Vagina (tissue), 2 donors: ENCODE results near the gene DDX27. TPM values are rescaled to one million over a fixed set of nuclear protein-coding genes. Genes with fewer than 3 reads are reported as not detected.

Experiments used
- DNase-seq, 2 donors: peaks; one replicate each; pipeline ENCODE4 v3.0.0-alpha.2; 2017; ENCODE audit errors: extremely low spot score in 2 of 2
- H3K27ac ChIP-seq: fragments of 200-600 bp; sonication (generic); one replicate; pipeline ENCODE4 v1.5.1; 2019
- H3K27me3 ChIP-seq: fragments of 200-600 bp; sonication (generic); one replicate; pipeline ENCODE4 v1.5.1; 2019
- H3K36me3 ChIP-seq, 2 donors: fragments of 200-600 bp; sonication (generic); one replicate each; pipeline ENCODE4 v1.5.1; 2017 to 2019
- H3K4me1 ChIP-seq: fragments of 200-600 bp; sonication (generic); one replicate; pipeline ENCODE4 v1.5.1; 2019
- H3K4me3 ChIP-seq, 2 donors: fragments of 200-600 bp; sonication (generic); 1 replicate in 1 of 2; 2 replicates in 1 of 2; pipeline ENCODE4 v1.5.1; 2016 to 2019
- H3K9me3 ChIP-seq: fragments of 200-600 bp; sonication (generic); one replicate; pipeline ENCODE4 v1.5.1; 2019
- POLR2A ChIP-seq, 2 donors: fragments of 450-650 bp; IDR thresholded peaks; one replicate each; pipeline ENCODE4 v1.6.1; 2017; ENCODE audit warnings: antibody characterized with exemption in 2 of 2, mild to moderate bottlenecking in 2 of 2, moderate library complexity in 2 of 2
- POLR2AphosphoS5 ChIP-seq, 2 donors: sonication (generic); formaldehyde crosslinking; IDR thresholded peaks; one replicate each; pipeline ENCODE4 v1.9.0; 2017; ENCODE audit warnings: antibody characterized with exemption in 2 of 2, mild to moderate bottlenecking in 2 of 2, low read depth in 1 of 2; ENCODE audit not compliant: insufficient read depth in 1 of 2
- intact Hi-C: fragments of 100-400 bp; cut with DNase I; formaldehyde crosslinking; loops from one replicate; pipeline ENCODE4 v1.15.1; 2023
- total RNA-seq: library from RNA; depleted of rRNA; stranded (reverse); fragments of >200 nt; gene quantifications from one replicate; pipeline ENCODE4 v1.2.3, GENCODE V29; 2016
- TF ChIP-seq, protein P1 (sequence below), 3 experiments: fragments of 450-650 bp in 2 of 3; fragments of 200-600 bp in 1 of 3; sonication (generic) in 1 of 3; IDR thresholded peaks; one replicate each; pipeline ENCODE4 v1.5.1; 2017 to 2019; ENCODE audit warnings: antibody characterized with exemption in 3 of 3, mild to moderate bottlenecking in 2 of 3, moderate library complexity in 2 of 3

DDX27 gene
- total RNA-seq, 1 donor from 2014 or later: 23.3 TPM

DNA sequence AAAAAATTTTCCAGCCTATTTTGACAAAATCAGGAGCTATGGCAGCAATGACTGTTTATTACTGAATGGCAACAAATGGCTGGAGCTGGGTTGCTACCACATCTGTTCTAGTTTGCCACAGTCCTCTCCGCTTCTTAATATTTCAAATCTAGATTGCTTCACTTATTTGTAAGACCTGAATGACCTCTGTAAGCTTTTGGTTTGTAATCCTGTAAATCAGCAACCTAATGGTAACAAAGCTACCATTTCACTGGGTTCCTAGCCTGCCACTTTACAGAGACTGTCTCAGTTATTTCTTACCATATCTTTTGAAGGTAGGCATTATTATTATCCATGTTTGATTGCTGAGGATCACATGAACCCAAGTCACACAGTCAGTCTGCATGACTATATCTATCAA is 43.2 kb downstream of the DDX27 start:
- H3K4me3 ChIP-seq: no peak overlapping the region
- intact Hi-C loops: no loop called here
- H3K9me3 ChIP-seq: no peaks in the 10 kb centered on the region
- DNase-seq: no peak
- H3K27me3 ChIP-seq: no peaks in the 10 kb centered on the region
- TF ChIP-seq POLR2A (IDR thresholded peaks at IDR 0.05) (no peak), POLR2AphosphoS5 (IDR thresholded peaks at IDR 0.05; ENCODE audit: insufficient read depth in 1 of 2, low read depth in 1 of 2) (no peak)
- TF ChIP-seq, protein P1, sequence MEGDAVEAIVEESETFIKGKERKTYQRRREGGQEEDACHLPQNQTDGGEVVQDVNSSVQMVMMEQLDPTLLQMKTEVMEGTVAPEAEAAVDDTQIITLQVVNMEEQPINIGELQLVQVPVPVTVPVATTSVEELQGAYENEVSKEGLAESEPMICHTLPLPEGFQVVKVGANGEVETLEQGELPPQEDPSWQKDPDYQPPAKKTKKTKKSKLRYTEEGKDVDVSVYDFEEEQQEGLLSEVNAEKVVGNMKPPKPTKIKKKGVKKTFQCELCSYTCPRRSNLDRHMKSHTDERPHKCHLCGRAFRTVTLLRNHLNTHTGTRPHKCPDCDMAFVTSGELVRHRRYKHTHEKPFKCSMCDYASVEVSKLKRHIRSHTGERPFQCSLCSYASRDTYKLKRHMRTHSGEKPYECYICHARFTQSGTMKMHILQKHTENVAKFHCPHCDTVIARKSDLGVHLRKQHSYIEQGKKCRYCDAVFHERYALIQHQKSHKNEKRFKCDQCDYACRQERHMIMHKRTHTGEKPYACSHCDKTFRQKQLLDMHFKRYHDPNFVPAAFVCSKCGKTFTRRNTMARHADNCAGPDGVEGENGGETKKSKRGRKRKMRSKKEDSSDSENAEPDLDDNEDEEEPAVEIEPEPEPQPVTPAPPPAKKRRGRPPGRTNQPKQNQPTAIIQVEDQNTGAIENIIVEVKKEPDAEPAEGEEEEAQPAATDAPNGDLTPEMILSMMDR (IDR thresholded peaks at IDR 0.05): no peak
- peaks cover 0 to 81% of the 10 kb centered on the region in 2 donors for H3K36me3 ChIP-seq
- peaks cover 17% of the 10 kb centered on the region for H3K4me1 ChIP-seq
- H3K27ac ChIP-seq: no peak overlapping the region

DNA sequence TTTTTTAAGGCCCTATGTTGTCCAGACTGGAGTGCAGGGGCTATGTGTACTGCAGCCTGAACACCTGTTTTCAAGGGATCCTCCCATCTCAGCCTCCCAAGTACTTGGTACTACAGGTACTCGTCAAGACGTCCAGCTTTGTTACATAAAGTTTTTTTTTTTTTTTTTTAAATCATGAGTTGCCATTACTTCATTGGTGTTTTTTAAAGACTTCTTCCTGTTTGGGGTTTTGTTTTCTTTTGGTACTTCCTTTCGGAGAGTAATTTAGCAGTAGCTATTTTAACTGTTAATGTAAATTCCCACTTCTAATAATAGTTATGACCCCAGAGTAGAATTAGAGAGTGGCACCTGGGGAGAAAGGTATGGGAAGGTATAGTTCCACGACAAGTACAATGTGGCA is 48.1 kb downstream of the DDX27 start:
- Histone ChIP-seq H3K4me3 (no peak overlapping the region), H3K27ac (no peak overlapping the region), H3K27me3 (no peaks in the 10 kb centered on the region), H3K36me3 (peaks cover 0 to 63% of the 10 kb centered on the region in 2 donors), H3K9me3 (no peaks in the 10 kb centered on the region), H3K4me1 (peaks cover 56% of the 10 kb centered on the region)
- TF ChIP-seq POLR2AphosphoS5 (IDR thresholded peaks at IDR 0.05; ENCODE audit: insufficient read depth in 1 of 2, low read depth in 1 of 2) (no peak), POLR2A (IDR thresholded peaks at IDR 0.05) (no peak)
- TF ChIP-seq, protein P1 (IDR thresholded peaks at IDR 0.05): no peak
- DNase-seq: no peak
- intact Hi-C loops: no loop called here

DNA sequence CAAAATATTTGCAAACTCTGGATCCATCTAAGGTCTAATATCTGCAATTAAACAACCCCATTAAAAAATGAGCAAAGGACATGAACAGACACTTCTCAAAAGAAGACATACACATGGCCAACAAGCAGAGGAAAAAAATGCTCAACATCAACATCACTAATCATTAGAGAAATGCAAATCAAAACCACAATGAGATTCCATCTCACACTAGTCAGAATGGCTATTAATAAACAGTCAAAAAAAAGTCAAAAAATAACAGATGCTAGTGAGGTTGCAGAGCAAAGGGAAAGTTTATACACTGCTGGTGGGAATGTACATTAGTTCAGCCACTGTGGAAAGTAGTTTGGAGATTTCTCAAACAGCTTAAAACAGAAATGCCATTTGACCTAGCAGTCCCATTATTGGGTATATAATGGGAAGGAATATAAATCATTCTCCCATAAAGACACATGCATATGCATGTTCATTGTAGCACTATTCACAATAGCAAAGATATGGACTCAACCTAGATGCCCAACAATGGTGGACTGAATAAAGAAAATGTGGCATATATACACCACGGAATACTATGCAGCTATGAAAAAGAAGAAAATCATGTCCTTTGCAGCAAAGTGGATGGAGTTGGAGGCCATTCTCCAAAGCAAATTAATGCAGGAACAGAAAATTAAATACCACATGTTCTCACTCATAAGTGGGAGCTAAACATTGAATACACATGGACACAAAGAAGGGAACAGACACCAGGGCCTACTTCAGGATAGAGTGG is 49.6 kb downstream of the DDX27 start:
- Histone ChIP-seq H3K4me3 (no peak overlapping the region), H3K9me3 (no peaks in the 10 kb centered on the region), H3K27me3 (no peaks in the 10 kb centered on the region), H3K4me1 (peaks cover 66% of the 10 kb centered on the region), H3K27ac (no peak overlapping the region), H3K36me3 (peaks cover 0 to 57% of the 10 kb centered on the region in 2 donors)
- TF ChIP-seq, protein P1 (IDR thresholded peaks at IDR 0.05): no peak
- TF ChIP-seq POLR2A (IDR thresholded peaks at IDR 0.05) (no peak), POLR2AphosphoS5 (IDR thresholded peaks at IDR 0.05; ENCODE audit: insufficient read depth in 1 of 2, low read depth in 1 of 2) (no peak)
- no peak for DNase-seq
- intact Hi-C loops: no loop called here

DNA sequence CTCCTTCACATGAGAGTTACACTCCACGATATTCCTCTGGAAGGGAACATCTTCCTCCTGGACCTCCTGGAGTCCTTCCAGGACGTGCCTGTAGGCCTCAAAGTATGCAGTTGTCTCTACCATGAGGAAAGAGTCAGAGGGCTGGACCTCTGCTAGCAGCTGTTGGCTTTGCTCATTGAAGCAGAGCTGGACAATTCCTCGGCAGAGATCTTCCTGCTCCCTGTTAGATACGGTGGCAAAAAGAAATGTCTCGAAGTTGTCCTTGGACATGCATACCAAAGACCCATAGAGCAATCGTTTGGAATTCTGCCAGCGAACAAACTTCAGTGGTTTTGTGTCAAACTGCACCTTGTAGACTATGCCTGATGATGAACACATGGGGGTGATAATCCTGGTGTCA is 51.0 kb downstream of the DDX27 start:
- intact Hi-C loops: no loop called here
- Histone ChIP-seq H3K9me3 (no peaks in the 10 kb centered on the region), H3K27ac (no peak overlapping the region), H3K27me3 (no peaks in the 10 kb centered on the region), H3K4me3 (no peak overlapping the region), H3K36me3 (peaks cover 0 to 46% of the 10 kb centered on the region in 2 donors), H3K4me1 (peaks cover 72% of the 10 kb centered on the region)
- TF ChIP-seq, protein P1 (IDR thresholded peaks at IDR 0.05): no peak
- TF ChIP-seq POLR2AphosphoS5 (IDR thresholded peaks at IDR 0.05; ENCODE audit: insufficient read depth in 1 of 2, low read depth in 1 of 2) (no peak), POLR2A (IDR thresholded peaks at IDR 0.05) (no peak)
- DNase-seq: no peak

DNA sequence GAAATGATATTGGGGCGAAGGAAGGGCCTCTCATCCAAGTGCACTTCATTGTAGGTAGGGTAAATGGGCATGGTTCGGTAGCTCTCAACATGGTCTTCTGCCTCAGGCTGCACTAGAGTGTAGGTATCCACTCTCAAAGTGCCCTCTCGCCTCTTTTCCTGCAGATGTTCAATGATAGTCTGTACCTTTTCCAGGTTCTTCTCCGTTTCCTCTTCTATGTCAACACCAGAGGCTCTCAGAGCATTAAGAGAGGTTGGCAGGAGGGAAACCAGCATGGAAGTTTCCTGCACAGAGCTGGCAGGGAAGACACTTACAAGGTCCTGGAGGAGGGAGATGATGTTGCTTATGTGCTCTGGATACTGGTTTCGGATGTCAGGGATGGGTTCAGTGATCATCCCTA is 51.5 kb downstream of the DDX27 start:
- DNase-seq: no peak
- no peak for TF ChIP-seq POLR2A (IDR thresholded peaks at IDR 0.05)
- TF ChIP-seq, protein P1 (IDR thresholded peaks at IDR 0.05): no peak
- Histone ChIP-seq H3K9me3 (no peaks in the 10 kb centered on the region), H3K4me1 (peaks cover 77% of the 10 kb centered on the region), H3K27ac (no peak overlapping the region), H3K4me3 (no peak overlapping the region), H3K36me3 (peaks cover 0 to 44% of the 10 kb centered on the region in 2 donors), H3K27me3 (no peaks in the 10 kb centered on the region)
- intact Hi-C loops: no loop called here
